Upper lobe of left lung (tissue), 6 donors: ENCODE measurements around the gene KRT14. TPM values are rescaled to one million over a fixed set of nuclear protein-coding genes. Genes with fewer than 3 reads are reported as not detected.
"Not testable (repeated sequence)": the region's sequence is repeated elsewhere in the genome, so short reads cannot be mapped to it uniquely, and the experiment has no call there.

Experiments used
- ATAC-seq, 2 donors: fragments of 200-7000 bp; cut with Tn5 transposase; one replicate each; pipeline ENCODE4 v1.9.1; 2022; ENCODE audit warnings: mild to moderate bottlenecking in 2 of 2, moderate library complexity in 2 of 2; ENCODE audit not compliant: low FRiP score in 2 of 2
- DNase-seq, 2 donors: peaks; one replicate each; pipeline ENCODE4 v3.0.0-alpha.2; 2019 to 2020
- H3K27ac ChIP-seq, 4 donors: fragments of 200-600 bp; sonication (generic); one replicate each; pipeline ENCODE4 v1.5.1; 2016 to 2019
- H3K27me3 ChIP-seq, 4 donors: fragments of 200-600 bp; sonication (generic); one replicate each; pipeline ENCODE4 v1.5.1; 2017 to 2019
- H3K36me3 ChIP-seq, 4 donors: fragments of 200-600 bp; sonication (generic); one replicate each; pipeline ENCODE4 v1.5.1; 2016 to 2019
- H3K4me1 ChIP-seq, 4 donors: fragments of 200-600 bp; sonication (generic); one replicate each; pipeline ENCODE4 v1.5.1; 2018 to 2019
- H3K4me3 ChIP-seq, 4 donors: fragments of 200-600 bp; sonication (generic); one replicate each; pipeline ENCODE4 v1.5.1; 2017 to 2019; ENCODE audit warnings: mild to moderate bottlenecking in 2 of 4, moderate library complexity in 1 of 4
- H3K9me3 ChIP-seq, 4 donors: fragments of 200-600 bp; sonication (generic); one replicate each; pipeline ENCODE4 v1.5.1; 2018 to 2019
- EP300 ChIP-seq, 4 donors: sonication (generic); formaldehyde crosslinking; IDR thresholded peaks; one replicate each; pipeline ENCODE4 v1.5.1; 2017; ENCODE audit warnings: antibody characterized with exemption in 4 of 4, control low read depth in 2 of 4
- POLR2A ChIP-seq, 4 donors: fragments of 450-650 bp; IDR thresholded peaks; one replicate each; pipeline ENCODE4 v1.5.1; 2016 to 2017; ENCODE audit warnings: antibody characterized with exemption in 4 of 4, mild to moderate bottlenecking in 2 of 4
- POLR2AphosphoS5 ChIP-seq, 2 donors: sonication (generic); formaldehyde crosslinking; IDR thresholded peaks; one replicate each; pipeline ENCODE4 v1.5.1; 2017; ENCODE audit warnings: antibody characterized with exemption in 2 of 2
- WGBS, 2 donors: methylation state at CpG; one replicate each; pipeline ENCODE4 v1.1.5; 2017 to 2018; 5-methylcytosine and 5-hydroxymethylcytosine counted together
- total RNA-seq, 6 donors: library from RNA; depleted of rRNA in 4 of 6; stranded (reverse); fragments of >200 nt in 4 of 6; gene quantifications; one replicate each; pipeline versions ENCODE4 v1.1.0 to v1.2.1, GENCODE V29; 2016 to 2021
- TF ChIP-seq, protein P1 (sequence below), 6 experiments: fragments of 450-650 bp in 4 of 6; fragments of 200-600 bp in 2 of 6; sonication (generic) in 2 of 6; IDR thresholded peaks; one replicate each; pipeline ENCODE4 v1.5.1; 2016 to 2019; ENCODE audit warnings: antibody characterized with exemption in 6 of 6
- donor health status: DM: no; HTN: no; CAD: no; lungs with moderate emphysema.
- donor health status: DM: no; HTN: yes; CAD: no; lungs with severe emphysema.

KRT14 gene
- total RNA-seq, 6 donors from 2014 or later, result not detected

- TF ChIP-seq, protein P1, sequence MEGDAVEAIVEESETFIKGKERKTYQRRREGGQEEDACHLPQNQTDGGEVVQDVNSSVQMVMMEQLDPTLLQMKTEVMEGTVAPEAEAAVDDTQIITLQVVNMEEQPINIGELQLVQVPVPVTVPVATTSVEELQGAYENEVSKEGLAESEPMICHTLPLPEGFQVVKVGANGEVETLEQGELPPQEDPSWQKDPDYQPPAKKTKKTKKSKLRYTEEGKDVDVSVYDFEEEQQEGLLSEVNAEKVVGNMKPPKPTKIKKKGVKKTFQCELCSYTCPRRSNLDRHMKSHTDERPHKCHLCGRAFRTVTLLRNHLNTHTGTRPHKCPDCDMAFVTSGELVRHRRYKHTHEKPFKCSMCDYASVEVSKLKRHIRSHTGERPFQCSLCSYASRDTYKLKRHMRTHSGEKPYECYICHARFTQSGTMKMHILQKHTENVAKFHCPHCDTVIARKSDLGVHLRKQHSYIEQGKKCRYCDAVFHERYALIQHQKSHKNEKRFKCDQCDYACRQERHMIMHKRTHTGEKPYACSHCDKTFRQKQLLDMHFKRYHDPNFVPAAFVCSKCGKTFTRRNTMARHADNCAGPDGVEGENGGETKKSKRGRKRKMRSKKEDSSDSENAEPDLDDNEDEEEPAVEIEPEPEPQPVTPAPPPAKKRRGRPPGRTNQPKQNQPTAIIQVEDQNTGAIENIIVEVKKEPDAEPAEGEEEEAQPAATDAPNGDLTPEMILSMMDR (IDR thresholded peaks at IDR 0.05), result no peak
- TF ChIP-seq POLR2AphosphoS5 (IDR thresholded peaks at IDR 0.05), result no peak
- TF ChIP-seq EP300 (IDR thresholded peaks at IDR 0.05), result no peak
- no peak for TF ChIP-seq POLR2A (IDR thresholded peaks at IDR 0.05)
- no peak overlapping the region for H3K4me3 ChIP-seq
- H3K27me3 ChIP-seq, result no peaks in the 10 kb centered on the region
- WGBS, 2 donors, result 78 to 82% methylated on average over 21 of the region's 21 CpGs
- DNase-seq, result no peak
- H3K36me3 ChIP-seq, result no peaks in the 10 kb centered on the region
- no peak for ATAC-seq
- H3K4me1 ChIP-seq, result peaks cover 0 to 6% (median 3%) of the 10 kb centered on the region in 4 donors
- H3K9me3 ChIP-seq, result no peaks in the 10 kb centered on the region
- no peak overlapping the region for H3K27ac ChIP-seq
Measured at GRCh38 chr17:41620583-41621434, 34.1 kb upstream of the KRT14 start.

DNA sequence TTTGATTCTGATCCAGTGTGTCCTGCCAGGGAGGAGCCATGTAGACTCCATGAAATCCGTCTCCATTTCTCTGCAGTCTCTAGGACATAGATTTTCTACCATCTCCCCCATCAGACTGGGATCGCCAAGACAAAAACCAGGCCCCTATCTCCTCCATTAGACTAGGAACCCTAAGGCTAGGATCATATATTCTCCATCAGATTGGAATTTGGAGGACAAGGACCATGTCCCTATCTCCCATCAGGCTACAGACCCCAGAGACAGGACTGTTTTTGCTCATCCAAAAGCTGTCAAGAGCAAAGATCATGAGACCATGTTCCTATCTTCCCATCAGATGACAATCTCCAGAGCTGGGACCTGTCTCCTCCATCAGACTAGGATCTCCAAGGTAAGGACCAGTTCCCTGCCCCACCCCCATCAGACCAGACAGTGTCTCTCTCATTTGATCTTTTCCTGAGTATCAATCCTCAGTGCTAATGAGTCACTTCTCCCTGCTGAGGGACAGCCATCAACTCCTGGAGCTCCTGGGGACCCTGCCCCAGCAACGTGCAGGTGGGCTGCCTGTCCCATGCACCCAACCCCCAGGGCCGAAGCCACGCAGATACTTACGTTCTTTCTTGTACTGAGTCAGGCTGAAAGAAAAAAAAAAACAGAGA is 33.4 kb upstream of the KRT14 start:
- H3K4me3 ChIP-seq, H3K9me3 ChIP-seq, ATAC-seq, H3K27me3 ChIP-seq, H3K36me3 ChIP-seq, DNase-seq, H3K27ac ChIP-seq, H3K4me1 ChIP-seq: not testable (repeated sequence)
- 88 to 91% methylated on average over 6 of the region's 6 CpGs for WGBS, 2 donors

DNA sequence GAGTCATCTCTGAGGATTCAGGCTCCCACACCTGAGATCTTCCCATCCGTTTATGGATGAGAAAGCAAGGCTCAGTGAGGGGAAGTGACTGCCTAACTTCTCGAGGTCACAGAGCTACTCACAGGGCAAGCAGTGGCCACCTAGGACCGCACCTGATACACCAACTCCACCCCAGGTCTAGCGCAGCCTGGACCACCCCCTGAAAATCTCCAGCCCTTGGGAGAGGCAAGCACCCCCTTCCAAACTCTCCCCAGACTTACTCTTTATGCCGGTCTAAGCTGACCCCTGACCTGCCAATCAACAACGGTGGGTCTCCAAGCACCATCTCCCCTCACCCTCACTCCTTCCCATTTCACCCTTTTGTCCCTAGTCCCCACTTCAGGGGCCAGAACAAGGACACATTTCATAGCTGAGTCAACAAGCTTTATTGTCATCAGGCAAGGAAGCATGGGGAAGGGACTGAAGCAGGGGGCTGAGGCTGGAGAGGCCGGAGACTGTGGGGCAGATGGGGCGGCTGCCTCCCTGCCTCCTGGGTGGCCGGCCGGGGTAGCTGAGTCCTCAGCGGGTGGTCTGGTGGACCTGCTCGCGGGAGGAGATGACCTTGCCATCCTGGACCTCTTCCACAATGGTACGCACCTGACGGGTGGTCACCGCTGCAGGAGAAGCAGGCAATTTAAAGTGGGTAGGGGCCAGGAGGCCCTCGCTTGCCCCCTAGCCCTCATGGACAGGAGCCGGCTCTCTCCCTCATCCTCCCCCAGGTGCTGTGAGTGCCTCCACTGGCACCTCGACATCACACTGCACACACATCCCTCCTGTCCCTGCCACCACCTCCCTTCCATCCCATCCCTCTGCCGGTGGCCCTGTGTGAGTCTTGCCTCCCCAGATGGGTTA is 32.6 kb upstream of the KRT14 start:
- H3K4me3 ChIP-seq, result no peak overlapping the region
- no peaks in the 10 kb centered on the region for H3K27me3 ChIP-seq
- peak in 1 of 2 donors; percentile 30 for ATAC-seq

GRCh38 chr17:41618341-41619035 is 31.8 kb upstream of the KRT14 start:
- no peaks in the 10 kb centered on the region for H3K4me1 ChIP-seq
- ATAC-seq (peak; percentile 24 to 67), DNase-seq (no peak)
- no peak overlapping the region for H3K27ac ChIP-seq
- no peaks in the 10 kb centered on the region for H3K9me3 ChIP-seq
- TF ChIP-seq POLR2A (IDR thresholded peaks at IDR 0.05) (no peak), EP300 (IDR thresholded peaks at IDR 0.05) (no peak), POLR2AphosphoS5 (IDR thresholded peaks at IDR 0.05) (no peak)
- TF ChIP-seq, protein P1 (IDR thresholded peaks at IDR 0.05), result no peak
- no peaks in the 10 kb centered on the region for H3K36me3 ChIP-seq
- no peak overlapping the region for H3K4me3 ChIP-seq
- 68 to 82% methylated on average over 5 to 13 of the region's 13 CpGs for WGBS, 2 donors
- H3K27me3 ChIP-seq, result no peaks in the 10 kb centered on the region

More for the DNA sequence above, 32.6 kb upstream of the KRT14 start:
- Histone ChIP-seq H3K36me3 (no peaks in the 10 kb centered on the region), H3K9me3 (no peaks in the 10 kb centered on the region), H3K4me1 (peaks cover 0 to 1% (median under 1%) of the 10 kb centered on the region in 4 donors), H3K27ac (no peak overlapping the region)
- WGBS, 2 donors, result 80 to 85% methylated on average over 11 to 18 of the region's 20 CpGs
- no peak for DNase-seq
- TF ChIP-seq POLR2A (IDR thresholded peaks at IDR 0.05), result no peak
- TF ChIP-seq, protein P1 (IDR thresholded peaks at IDR 0.05), result no peak
- no peak for TF ChIP-seq POLR2AphosphoS5 (IDR thresholded peaks at IDR 0.05)
- TF ChIP-seq EP300 (IDR thresholded peaks at IDR 0.05), result no peak
